GM23338 (cell line): ENCODE data around the gene KLHL13. TPM values are rescaled to one million over a fixed set of nuclear protein-coding genes. Genes with fewer than 3 reads are reported as not detected.

Source experiments
- ATAC-seq: fragments of 200-7000 bp; cut with Tn5 transposase; 3 replicates; pipeline ENCODE4 v1.9.1; 2020
- DNase-seq: peaks from one replicate; pipeline ENCODE4 v3.0.0-alpha.2; 2015; ENCODE audit warnings: low spot score
- H2AFZ ChIP-seq: fragments of 200-600 bp; sonication (generic); 2 replicates; pipeline ENCODE4 v1.8.0; 2016; ENCODE audit warnings: antibody characterized with exemption, mild to moderate bottlenecking, moderate library complexity
- H3F3A ChIP-seq: fragments of 200-600 bp; sonication (generic); replicated peaks from 2 replicates; pipeline ENCODE4 v1.8.0; 2017; ENCODE audit warnings: antibody characterized with exemption, mixed run types, low read depth
- H3K27ac ChIP-seq: fragments of 200-600 bp; sonication (generic); 2 replicates; pipeline ENCODE4 v1.6.1; 2016; ENCODE audit warnings: low read depth
- H3K27me3 ChIP-seq: fragments of 200-600 bp; sonication (generic); 2 replicates; pipeline ENCODE4 v1.8.0; 2016; ENCODE audit warnings: mild to moderate bottlenecking, mixed run types, moderate library complexity; ENCODE audit not compliant: insufficient read depth
- H3K36me3 ChIP-seq: fragments of 200-600 bp; sonication (generic); 2 replicates; pipeline ENCODE4 v1.8.0; 2016; ENCODE audit warnings: mild to moderate bottlenecking; ENCODE audit not compliant: insufficient read depth
- H3K4me1 ChIP-seq: fragments of 200-600 bp; sonication (generic); 2 replicates; pipeline ENCODE4 v1.8.0; 2016; ENCODE audit warnings: mild to moderate bottlenecking, moderate library complexity; ENCODE audit not compliant: insufficient read depth
- H3K4me2 ChIP-seq: fragments of 200-600 bp; sonication (generic); 2 replicates; pipeline ENCODE4 v1.7.1; 2017; ENCODE audit warnings: mixed run types
- H3K4me3 ChIP-seq: fragments of 200-600 bp; sonication (generic); 2 replicates; pipeline ENCODE4 v1.6.1; 2016; ENCODE audit warnings: mixed run types
- H3K79me2 ChIP-seq: fragments of 200-600 bp; sonication (generic); replicated peaks from 2 replicates; pipeline ENCODE4 v1.8.0; 2017; ENCODE audit warnings: mild to moderate bottlenecking; ENCODE audit not compliant: insufficient read depth
- H3K9me2 ChIP-seq: fragments of 200-600 bp; sonication (generic); 2 replicates; pipeline ENCODE4 v1.8.0; 2017; ENCODE audit not compliant: insufficient read depth
- H4K20me1 ChIP-seq: fragments of 200-600 bp; sonication (generic); replicated peaks from 2 replicates; pipeline ENCODE4 v1.8.0; 2017; ENCODE audit warnings: mild to moderate bottlenecking; ENCODE audit not compliant: insufficient read depth
- H3K27ac Mint-ChIP-seq: 2 replicates; pipeline ENCODE4 v1.8.0; 2020; ENCODE audit warnings: inconsistent platforms, mild to moderate bottlenecking, moderate library complexity, mixed read lengths
- H3K27me3 Mint-ChIP-seq: 3 replicates; pipeline ENCODE4 v1.8.0; 2022; ENCODE audit warnings: low read depth, mild to moderate bottlenecking, moderate library complexity, mixed read lengths, inconsistent platforms; ENCODE audit not compliant: insufficient read depth, poor library complexity
- H3K36me3 Mint-ChIP-seq: 3 replicates; pipeline ENCODE4 v1.8.0; 2021; ENCODE audit warnings: low read depth, mild to moderate bottlenecking, inconsistent platforms, moderate library complexity, mixed read lengths
- H3K4me1 Mint-ChIP-seq: 3 replicates; pipeline ENCODE4 v1.8.0; 2020; ENCODE audit warnings: mild to moderate bottlenecking, inconsistent platforms, mixed read lengths
- H3K4me3 Mint-ChIP-seq: 3 replicates; pipeline ENCODE4 v1.8.0; 2021; ENCODE audit warnings: moderate library complexity, mild to moderate bottlenecking, inconsistent platforms, mixed read lengths
- H3K9me3 Mint-ChIP-seq: 3 replicates; pipeline ENCODE4 v1.8.0; 2020; ENCODE audit warnings: moderate library complexity, mild to moderate bottlenecking, inconsistent platforms, mixed read lengths
- CREB1 ChIP-seq: fragments of 250-450 bp; sonication (Bioruptor Pico); IDR thresholded peaks from 2 replicates; pipeline ENCODE4 v1.5.0; 2020; ENCODE audit warnings: low read depth, mild to moderate bottlenecking, moderate library complexity
- EZH2 ChIP-seq: fragments of 200-600 bp; sonication (generic); IDR thresholded peaks from one replicate; pipeline ENCODE4 v1.8.0; 2017; ENCODE audit warnings: antibody characterized with exemption, mild to moderate bottlenecking, low read depth; ENCODE audit not compliant: unreplicated experiment
- EZH2phosphoT487 ChIP-seq: fragments of 200-600 bp; sonication (generic); IDR thresholded peaks from one replicate; pipeline ENCODE4 v1.8.1; 2018; ENCODE audit warnings: antibody characterized with exemption; ENCODE audit not compliant: unreplicated experiment
- NANOG ChIP-seq: IDR thresholded peaks from 2 replicates; pipeline ENCODE4 v1.6.1; 2016; ENCODE audit warnings: antibody characterized with exemption, borderline replicate concordance
- POLR2AphosphoS5 ChIP-seq: IDR thresholded peaks from 2 replicates; pipeline ENCODE4 v1.6.1; 2016; ENCODE audit warnings: antibody characterized with exemption, low read depth
- STAT1 ChIP-seq: IDR thresholded peaks from one replicate; pipeline ENCODE4 v1.6.1; 2016; ENCODE audit warnings: antibody characterized with exemption; ENCODE audit not compliant: unreplicated experiment
- ZNF114 ChIP-seq: fragments of 250-450 bp; sonication (Bioruptor Pico); IDR thresholded peaks from 2 replicates; pipeline ENCODE4 v1.5.0; 2020; ENCODE audit warnings: mild to moderate bottlenecking, moderate library complexity
- ZNF331 ChIP-seq: fragments of 250-450 bp; sonication (Bioruptor Pico); IDR thresholded peaks from 2 replicates; pipeline ENCODE4 v1.5.0; 2020; ENCODE audit warnings: low read depth, mild to moderate bottlenecking, moderate library complexity
- polyA plus RNA-seq: library from polyadenylated mRNA; unstranded; fragments of >200 nt; fragmentation: Nextera tagmentation; extraction: Ambion mirVana; gene quantifications from 2 replicates; pipeline ENCODE4 v1.2.1, GENCODE V29; 2016
- total RNA-seq: library from RNA; depleted of rRNA; stranded (reverse); fragments of >200 nt; shearing (Covaris generic); gene quantifications from 2 replicates; pipeline ENCODE4 v1.2.3, GENCODE V29; 2014
- TF ChIP-seq, protein P1 (sequence below): fragments of 250-450 bp; sonication (Bioruptor Pico); IDR thresholded peaks from 2 replicates; pipeline ENCODE4 v1.5.0; 2020; ENCODE audit warnings: mild to moderate bottlenecking, moderate library complexity
- TF ChIP-seq, protein P2 (sequence below): IDR thresholded peaks from one replicate; pipeline ENCODE4 v1.6.1; 2018; ENCODE audit warnings: antibody characterized with exemption; ENCODE audit not compliant: unreplicated experiment
- TF ChIP-seq, protein P3 (sequence below), 2 experiments: fragments of 200-600 bp in 1 of 2; sonication (generic) in 1 of 2; conservative IDR thresholded peaks; 2 replicates each; pipeline versions ENCODE4 v1.5.1 to v1.6.1; 2016 to 2017; ENCODE audit warnings: antibody characterized with exemption in 2 of 2, low read depth in 2 of 2, mild to moderate bottlenecking in 2 of 2, moderate library complexity in 1 of 2

KLHL13 gene
- total and polyA plus RNA-seq, 2 experiments from 2014 or later: 5.9 to 10.9 TPM

- Histone ChIP-seq H3K79me2 (no peaks in the 10 kb centered on the region), H3K27me3 (no peaks in the 10 kb centered on the region), H3F3A (no peaks in the 10 kb centered on the region), H3K27ac (no peak overlapping the region), H4K20me1 (no peaks in the 10 kb centered on the region), H3K4me3 (no peak overlapping the region), H3K36me3 (no peaks in the 10 kb centered on the region), H2AFZ (no peak overlapping the region), H3K9me2 (no peaks in the 10 kb centered on the region), H3K4me1 (no peaks in the 10 kb centered on the region), H3K4me2 (no peak overlapping the region)
- TF ChIP-seq POLR2AphosphoS5 (no peak), EZH2phosphoT487 (no peak), CREB1 (no peak), NANOG (no peak), STAT1 (no peak), ZNF114 (CRISPR knock-in tag) (no peak), ZNF331 (CRISPR knock-in tag) (no peak), EZH2 (no peak)
- TF ChIP-seq, protein P1, sequence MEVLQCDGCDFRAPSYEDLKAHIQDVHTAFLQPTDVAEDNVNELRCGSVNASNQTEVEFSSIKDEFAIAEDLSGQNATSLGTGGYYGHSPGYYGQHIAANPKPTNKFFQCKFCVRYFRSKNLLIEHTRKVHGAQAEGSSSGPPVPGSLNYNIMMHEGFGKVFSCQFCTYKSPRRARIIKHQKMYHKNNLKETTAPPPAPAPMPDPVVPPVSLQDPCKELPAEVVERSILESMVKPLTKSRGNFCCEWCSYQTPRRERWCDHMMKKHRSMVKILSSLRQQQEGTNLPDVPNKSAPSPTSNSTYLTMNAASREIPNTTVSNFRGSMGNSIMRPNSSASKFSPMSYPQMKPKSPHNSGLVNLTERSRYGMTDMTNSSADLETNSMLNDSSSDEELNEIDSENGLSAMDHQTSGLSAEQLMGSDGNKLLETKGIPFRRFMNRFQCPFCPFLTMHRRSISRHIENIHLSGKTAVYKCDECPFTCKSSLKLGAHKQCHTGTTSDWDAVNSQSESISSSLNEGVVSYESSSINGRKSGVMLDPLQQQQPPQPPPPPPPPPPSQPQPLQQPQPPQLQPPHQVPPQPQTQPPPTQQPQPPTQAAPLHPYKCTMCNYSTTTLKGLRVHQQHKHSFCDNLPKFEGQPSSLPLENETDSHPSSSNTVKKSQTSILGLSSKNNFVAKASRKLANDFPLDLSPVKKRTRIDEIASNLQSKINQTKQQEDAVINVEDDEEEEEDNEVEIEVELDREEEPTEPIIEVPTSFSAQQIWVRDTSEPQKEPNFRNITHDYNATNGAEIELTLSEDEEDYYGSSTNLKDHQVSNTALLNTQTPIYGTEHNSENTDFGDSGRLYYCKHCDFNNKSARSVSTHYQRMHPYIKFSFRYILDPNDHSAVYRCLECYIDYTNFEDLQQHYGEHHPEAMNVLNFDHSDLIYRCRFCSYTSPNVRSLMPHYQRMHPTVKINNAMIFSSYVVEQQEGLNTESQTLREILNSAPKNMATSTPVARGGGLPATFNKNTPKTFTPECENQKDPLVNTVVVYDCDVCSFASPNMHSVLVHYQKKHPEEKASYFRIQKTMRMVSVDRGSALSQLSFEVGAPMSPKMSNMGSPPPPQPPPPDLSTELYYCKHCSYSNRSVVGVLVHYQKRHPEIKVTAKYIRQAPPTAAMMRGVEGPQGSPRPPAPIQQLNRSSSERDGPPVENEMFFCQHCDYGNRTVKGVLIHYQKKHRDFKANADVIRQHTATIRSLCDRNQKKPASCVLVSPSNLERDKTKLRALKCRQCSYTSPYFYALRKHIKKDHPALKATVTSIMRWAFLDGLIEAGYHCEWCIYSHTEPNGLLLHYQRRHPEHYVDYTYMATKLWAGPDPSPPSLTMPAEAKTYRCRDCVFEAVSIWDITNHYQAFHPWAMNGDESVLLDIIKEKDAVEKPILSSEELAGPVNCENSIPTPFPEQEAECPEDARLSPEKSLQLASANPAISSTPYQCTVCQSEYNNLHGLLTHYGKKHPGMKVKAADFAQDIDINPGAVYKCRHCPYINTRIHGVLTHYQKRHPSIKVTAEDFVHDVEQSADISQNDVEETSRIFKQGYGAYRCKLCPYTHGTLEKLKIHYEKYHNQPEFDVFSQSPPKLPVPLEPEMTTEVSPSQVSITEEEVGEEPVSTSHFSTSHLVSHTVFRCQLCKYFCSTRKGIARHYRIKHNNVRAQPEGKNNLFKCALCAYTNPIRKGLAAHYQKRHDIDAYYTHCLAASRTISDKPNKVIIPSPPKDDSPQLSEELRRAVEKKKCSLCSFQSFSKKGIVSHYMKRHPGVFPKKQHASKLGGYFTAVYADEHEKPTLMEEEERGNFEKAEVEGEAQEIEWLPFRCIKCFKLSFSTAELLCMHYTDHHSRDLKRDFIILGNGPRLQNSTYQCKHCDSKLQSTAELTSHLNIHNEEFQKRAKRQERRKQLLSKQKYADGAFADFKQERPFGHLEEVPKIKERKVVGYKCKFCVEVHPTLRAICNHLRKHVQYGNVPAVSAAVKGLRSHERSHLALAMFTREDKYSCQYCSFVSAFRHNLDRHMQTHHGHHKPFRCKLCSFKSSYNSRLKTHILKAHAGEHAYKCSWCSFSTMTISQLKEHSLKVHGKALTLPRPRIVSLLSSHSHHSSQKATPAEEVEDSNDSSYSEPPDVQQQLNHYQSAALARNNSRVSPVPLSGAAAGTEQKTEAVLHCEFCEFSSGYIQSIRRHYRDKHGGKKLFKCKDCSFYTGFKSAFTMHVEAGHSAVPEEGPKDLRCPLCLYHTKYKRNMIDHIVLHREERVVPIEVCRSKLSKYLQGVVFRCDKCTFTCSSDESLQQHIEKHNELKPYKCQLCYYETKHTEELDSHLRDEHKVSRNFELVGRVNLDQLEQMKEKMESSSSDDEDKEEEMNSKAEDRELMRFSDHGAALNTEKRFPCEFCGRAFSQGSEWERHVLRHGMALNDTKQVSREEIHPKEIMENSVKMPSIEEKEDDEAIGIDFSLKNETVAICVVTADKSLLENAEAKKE: no peak
- TF ChIP-seq, protein P2, sequence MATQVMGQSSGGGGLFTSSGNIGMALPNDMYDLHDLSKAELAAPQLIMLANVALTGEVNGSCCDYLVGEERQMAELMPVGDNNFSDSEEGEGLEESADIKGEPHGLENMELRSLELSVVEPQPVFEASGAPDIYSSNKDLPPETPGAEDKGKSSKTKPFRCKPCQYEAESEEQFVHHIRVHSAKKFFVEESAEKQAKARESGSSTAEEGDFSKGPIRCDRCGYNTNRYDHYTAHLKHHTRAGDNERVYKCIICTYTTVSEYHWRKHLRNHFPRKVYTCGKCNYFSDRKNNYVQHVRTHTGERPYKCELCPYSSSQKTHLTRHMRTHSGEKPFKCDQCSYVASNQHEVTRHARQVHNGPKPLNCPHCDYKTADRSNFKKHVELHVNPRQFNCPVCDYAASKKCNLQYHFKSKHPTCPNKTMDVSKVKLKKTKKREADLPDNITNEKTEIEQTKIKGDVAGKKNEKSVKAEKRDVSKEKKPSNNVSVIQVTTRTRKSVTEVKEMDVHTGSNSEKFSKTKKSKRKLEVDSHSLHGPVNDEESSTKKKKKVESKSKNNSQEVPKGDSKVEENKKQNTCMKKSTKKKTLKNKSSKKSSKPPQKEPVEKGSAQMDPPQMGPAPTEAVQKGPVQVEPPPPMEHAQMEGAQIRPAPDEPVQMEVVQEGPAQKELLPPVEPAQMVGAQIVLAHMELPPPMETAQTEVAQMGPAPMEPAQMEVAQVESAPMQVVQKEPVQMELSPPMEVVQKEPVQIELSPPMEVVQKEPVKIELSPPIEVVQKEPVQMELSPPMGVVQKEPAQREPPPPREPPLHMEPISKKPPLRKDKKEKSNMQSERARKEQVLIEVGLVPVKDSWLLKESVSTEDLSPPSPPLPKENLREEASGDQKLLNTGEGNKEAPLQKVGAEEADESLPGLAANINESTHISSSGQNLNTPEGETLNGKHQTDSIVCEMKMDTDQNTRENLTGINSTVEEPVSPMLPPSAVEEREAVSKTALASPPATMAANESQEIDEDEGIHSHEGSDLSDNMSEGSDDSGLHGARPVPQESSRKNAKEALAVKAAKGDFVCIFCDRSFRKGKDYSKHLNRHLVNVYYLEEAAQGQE: no peak
- TF ChIP-seq, protein P3, sequence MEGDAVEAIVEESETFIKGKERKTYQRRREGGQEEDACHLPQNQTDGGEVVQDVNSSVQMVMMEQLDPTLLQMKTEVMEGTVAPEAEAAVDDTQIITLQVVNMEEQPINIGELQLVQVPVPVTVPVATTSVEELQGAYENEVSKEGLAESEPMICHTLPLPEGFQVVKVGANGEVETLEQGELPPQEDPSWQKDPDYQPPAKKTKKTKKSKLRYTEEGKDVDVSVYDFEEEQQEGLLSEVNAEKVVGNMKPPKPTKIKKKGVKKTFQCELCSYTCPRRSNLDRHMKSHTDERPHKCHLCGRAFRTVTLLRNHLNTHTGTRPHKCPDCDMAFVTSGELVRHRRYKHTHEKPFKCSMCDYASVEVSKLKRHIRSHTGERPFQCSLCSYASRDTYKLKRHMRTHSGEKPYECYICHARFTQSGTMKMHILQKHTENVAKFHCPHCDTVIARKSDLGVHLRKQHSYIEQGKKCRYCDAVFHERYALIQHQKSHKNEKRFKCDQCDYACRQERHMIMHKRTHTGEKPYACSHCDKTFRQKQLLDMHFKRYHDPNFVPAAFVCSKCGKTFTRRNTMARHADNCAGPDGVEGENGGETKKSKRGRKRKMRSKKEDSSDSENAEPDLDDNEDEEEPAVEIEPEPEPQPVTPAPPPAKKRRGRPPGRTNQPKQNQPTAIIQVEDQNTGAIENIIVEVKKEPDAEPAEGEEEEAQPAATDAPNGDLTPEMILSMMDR (conservative IDR thresholded peaks at IDR 0.05; ENCODE audit: low read depth in 2 of 2): no peak
- Mint-ChIP-seq H3K36me3 (no peaks in the 10 kb centered on the region), H3K9me3 (no peaks in the 10 kb centered on the region; the same call in 2 of the 3 replicates), H3K4me3 (no peak overlapping the region), H3K4me1 (no peaks in the 10 kb centered on the region), H3K27ac (no peak overlapping the region), H3K27me3 (no peaks in the 10 kb centered on the region)
- ATAC-seq: no peak
- DNase-seq: no peak
Observed at GRCh38 chrX:118049713-118050112, 66.9 kb downstream of the KLHL13 start.
